Transverse colon (tissue), 4 donors: ENCODE data around the gene SMOC1.

ENCODE experiments used
- EP300 ChIP-seq: sonication (generic); formaldehyde crosslinking; IDR thresholded peaks from one replicate; pipeline ENCODE4 v1.6.1; 2017; ENCODE audit warnings: antibody characterized with exemption, low read depth
- POLR2A ChIP-seq: fragments of 450-650 bp; IDR thresholded peaks from one replicate; pipeline ENCODE4 v1.6.1; 2016; ENCODE audit warnings: antibody characterized with exemption, mild to moderate bottlenecking, moderate library complexity
- POLR2AphosphoS5 ChIP-seq, 3 donors: sonication (generic); formaldehyde crosslinking; IDR thresholded peaks; one replicate each; pipeline ENCODE4 v1.6.1; 2016; ENCODE audit warnings: antibody characterized with exemption in 3 of 3
- TF ChIP-seq, protein P1 (sequence below), 5 experiments: fragments of 200-600 bp in 3 of 5; fragments of 450-650 bp in 2 of 5; sonication (generic) in 3 of 5; IDR thresholded peaks; 1 replicate in 2 of 5; 2 replicates in 3 of 5; pipeline ENCODE4 v1.5.1; 2016 to 2017; ENCODE audit warnings: antibody characterized with exemption in 5 of 5, inconsistent platforms in 3 of 5, mild to moderate bottlenecking in 2 of 5, moderate library complexity in 1 of 5

DNA sequence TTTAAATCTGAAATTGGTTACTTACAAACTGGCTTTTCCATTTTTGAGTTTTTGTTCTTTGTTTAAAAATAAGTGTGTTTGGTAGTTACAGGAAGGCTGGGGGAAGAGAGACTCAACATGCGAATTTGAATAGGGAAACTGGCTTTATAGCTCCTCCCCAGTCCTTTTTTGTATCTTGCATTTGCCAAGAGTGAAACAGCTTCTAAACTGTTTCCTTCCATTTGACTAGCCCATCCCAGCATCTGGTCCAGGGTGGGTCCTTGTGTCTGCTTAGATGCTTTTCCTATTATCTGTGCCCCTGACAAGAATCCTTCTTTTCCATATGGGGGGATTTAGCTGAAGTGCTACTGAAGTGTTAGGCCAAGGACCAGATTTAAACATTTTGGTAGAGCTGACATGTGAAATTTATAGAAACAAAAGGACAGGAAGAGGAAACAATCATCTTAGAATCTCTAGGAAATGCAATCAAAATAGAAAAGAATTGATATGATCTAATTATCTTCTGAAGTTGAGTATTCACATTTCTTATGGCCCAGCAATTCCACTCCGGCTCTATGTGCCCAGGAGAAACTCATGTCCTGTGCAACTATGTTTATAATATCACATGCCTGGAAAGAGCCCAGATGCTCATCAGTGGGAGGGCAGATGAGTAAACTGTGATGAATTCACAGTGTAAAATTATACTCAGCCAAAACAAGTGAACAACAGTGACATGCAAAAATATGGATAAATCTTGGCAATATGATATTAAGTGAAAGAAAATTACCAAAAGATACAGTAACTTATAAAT is 7.4 kb downstream of the SMOC1 start:
- TF ChIP-seq, protein P1, sequence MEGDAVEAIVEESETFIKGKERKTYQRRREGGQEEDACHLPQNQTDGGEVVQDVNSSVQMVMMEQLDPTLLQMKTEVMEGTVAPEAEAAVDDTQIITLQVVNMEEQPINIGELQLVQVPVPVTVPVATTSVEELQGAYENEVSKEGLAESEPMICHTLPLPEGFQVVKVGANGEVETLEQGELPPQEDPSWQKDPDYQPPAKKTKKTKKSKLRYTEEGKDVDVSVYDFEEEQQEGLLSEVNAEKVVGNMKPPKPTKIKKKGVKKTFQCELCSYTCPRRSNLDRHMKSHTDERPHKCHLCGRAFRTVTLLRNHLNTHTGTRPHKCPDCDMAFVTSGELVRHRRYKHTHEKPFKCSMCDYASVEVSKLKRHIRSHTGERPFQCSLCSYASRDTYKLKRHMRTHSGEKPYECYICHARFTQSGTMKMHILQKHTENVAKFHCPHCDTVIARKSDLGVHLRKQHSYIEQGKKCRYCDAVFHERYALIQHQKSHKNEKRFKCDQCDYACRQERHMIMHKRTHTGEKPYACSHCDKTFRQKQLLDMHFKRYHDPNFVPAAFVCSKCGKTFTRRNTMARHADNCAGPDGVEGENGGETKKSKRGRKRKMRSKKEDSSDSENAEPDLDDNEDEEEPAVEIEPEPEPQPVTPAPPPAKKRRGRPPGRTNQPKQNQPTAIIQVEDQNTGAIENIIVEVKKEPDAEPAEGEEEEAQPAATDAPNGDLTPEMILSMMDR (IDR thresholded peaks at IDR 0.05), result no peak
- TF ChIP-seq EP300, result no peak
- no peak for TF ChIP-seq POLR2A
- no peak for TF ChIP-seq POLR2AphosphoS5 (IDR thresholded peaks at IDR 0.05)
